ENCODE results near the gene ZRSR2. TPM values are rescaled to one million over a fixed set of nuclear protein-coding genes. Genes with fewer than 3 reads are reported as not detected.

Gene ZRSR2
- total and polyA plus RNA-seq, 9 of the 15 experiments (the other 6 are each of a cell fraction or from before 2014, with no cell fraction given), result 3.5 to 19.5 (median 8.6) TPM

DNA sequence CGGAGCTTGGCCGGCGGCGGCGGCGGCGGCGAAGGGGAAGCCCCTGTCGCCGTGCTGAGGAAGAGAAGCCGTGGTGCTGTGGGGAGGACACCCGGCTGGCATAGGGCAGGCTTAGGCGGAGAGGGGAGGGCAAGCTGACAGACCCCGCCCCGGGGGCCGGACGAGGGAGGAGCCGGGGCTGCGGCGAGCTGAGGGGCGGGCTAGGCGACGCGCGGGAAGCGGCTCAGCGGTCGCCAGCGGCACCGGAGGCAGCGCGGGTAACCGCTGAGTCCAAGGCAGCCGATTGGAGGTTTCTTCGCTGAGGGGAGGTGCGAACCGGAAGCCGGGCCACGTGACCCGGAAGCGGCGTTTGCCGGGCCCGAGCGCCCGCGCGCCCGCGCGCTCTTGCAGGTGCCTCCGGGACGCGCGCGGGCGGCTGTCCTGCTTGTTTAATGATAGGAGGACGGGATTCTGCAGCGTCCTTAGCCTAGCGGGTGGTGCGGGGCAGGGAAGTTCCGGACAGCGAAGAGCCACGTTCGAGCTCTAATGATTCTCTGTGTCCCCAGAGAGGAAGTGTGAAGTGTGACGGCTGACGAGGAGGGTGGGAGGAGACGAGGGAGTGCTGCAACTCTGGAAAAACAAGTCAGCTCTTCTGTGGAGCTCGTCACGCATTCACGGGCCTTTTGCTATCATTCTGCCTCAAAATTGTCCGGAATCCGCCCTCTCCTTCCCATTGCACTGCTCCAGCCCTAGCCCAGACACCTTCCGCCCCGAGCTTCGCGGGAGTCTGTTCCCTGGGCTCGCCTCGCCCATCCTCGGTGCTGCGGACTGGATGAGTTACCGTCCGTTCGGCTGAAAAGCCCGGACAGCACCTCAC is 64.7 kb downstream of the ZRSR2 start, which contains the start of gene AP1S2 (continued):
- TF ChIP-seq, protein P1, sequence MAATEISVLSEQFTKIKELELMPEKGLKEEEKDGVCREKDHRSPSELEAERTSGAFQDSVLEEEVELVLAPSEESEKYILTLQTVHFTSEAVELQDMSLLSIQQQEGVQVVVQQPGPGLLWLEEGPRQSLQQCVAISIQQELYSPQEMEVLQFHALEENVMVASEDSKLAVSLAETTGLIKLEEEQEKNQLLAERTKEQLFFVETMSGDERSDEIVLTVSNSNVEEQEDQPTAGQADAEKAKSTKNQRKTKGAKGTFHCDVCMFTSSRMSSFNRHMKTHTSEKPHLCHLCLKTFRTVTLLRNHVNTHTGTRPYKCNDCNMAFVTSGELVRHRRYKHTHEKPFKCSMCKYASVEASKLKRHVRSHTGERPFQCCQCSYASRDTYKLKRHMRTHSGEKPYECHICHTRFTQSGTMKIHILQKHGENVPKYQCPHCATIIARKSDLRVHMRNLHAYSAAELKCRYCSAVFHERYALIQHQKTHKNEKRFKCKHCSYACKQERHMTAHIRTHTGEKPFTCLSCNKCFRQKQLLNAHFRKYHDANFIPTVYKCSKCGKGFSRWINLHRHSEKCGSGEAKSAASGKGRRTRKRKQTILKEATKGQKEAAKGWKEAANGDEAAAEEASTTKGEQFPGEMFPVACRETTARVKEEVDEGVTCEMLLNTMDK (IDR thresholded peaks at IDR 0.05; ENCODE audit: borderline replicate concordance, insufficient read depth, low read depth, low read length, poor library complexity, severe bottlenecking), result no peak
- TF ChIP-seq DNMT1 (IDR thresholded peaks at IDR 0.05) (no peak), ZNF76 (CRISPR knock-in tag; IDR thresholded peaks at IDR 0.05; ENCODE audit: borderline replicate concordance) (no peak), RBM34 (IDR thresholded peaks at IDR 0.05; ENCODE audit: borderline replicate concordance, insufficient read depth, low read length) (no peak), RBBP5 (IDR thresholded peaks at IDR 0.05; ENCODE audit: borderline replicate concordance, insufficient read depth, low read length, poor library complexity, severe bottlenecking) (peak; percentile 64), DMBX1 (CRISPR knock-in tag; IDR thresholded peaks at IDR 0.05; ENCODE audit: borderline replicate concordance) (no peak), KDM4B (IDR thresholded peaks at IDR 0.05; ENCODE audit: borderline replicate concordance in 2 of 2, low read depth in 1 of 2) (no peak), MED1 (CRISPR knock-in tag; IDR thresholded peaks at IDR 0.05; ENCODE audit: borderline replicate concordance) (no peak), CBFA2T2 (conservative IDR thresholded peaks at IDR 0.05) (peak; percentile 60), SOX6 (IDR thresholded peaks at IDR 0.05) (peak; percentile 24; the same call in 1 of the 2 replicates), ZNF3 (CRISPR knock-in tag; IDR thresholded peaks at IDR 0.05) (no peak), EZH2 (IDR thresholded peaks at IDR 0.05; ENCODE audit: borderline replicate concordance, low read depth, low read length) (no peak), SNRNP70 (optimal IDR thresholded peaks at IDR 0.05; ENCODE audit: low read depth, low read length) (no peak), POLR2H (tag; IDR thresholded peaks at IDR 0.05; ENCODE audit: low read depth) (peak; percentile 29; the same call in 1 of the 2 replicates), MECOM (CRISPR knock-in tag; IDR thresholded peaks at IDR 0.05) (no peak), KLF1 (tag; IDR thresholded peaks at IDR 0.05) (peak; percentile 52; the same call in 1 of the 2 replicates), CXXC5 (CRISPR knock-in tag; IDR thresholded peaks at IDR 0.05) (peak; percentile 81), SP2 (IDR thresholded peaks at IDR 0.05; ENCODE audit: extremely low read depth, low read depth, low read length, poor library complexity, severe bottlenecking) (peak; percentile 11)
- TF ChIP-seq, protein P2, sequence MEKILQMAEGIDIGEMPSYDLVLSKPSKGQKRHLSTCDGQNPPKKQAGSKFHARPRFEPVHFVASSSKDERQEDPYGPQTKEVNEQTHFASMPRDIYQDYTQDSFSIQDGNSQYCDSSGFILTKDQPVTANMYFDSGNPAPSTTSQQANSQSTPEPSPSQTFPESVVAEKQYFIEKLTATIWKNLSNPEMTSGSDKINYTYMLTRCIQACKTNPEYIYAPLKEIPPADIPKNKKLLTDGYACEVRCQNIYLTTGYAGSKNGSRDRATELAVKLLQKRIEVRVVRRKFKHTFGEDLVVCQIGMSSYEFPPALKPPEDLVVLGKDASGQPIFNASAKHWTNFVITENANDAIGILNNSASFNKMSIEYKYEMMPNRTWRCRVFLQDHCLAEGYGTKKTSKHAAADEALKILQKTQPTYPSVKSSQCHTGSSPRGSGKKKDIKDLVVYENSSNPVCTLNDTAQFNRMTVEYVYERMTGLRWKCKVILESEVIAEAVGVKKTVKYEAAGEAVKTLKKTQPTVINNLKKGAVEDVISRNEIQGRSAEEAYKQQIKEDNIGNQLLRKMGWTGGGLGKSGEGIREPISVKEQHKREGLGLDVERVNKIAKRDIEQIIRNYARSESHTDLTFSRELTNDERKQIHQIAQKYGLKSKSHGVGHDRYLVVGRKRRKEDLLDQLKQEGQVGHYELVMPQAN (IDR thresholded peaks at IDR 0.05; ENCODE audit: borderline replicate concordance), result no peak
- TF ChIP-seq, protein P3, sequence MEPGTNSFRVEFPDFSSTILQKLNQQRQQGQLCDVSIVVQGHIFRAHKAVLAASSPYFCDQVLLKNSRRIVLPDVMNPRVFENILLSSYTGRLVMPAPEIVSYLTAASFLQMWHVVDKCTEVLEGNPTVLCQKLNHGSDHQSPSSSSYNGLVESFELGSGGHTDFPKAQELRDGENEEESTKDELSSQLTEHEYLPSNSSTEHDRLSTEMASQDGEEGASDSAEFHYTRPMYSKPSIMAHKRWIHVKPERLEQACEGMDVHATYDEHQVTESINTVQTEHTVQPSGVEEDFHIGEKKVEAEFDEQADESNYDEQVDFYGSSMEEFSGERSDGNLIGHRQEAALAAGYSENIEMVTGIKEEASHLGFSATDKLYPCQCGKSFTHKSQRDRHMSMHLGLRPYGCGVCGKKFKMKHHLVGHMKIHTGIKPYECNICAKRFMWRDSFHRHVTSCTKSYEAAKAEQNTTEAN (CRISPR knock-in tag; IDR thresholded peaks at IDR 0.05), result no peak
